Cardiac septum (tissue), 1 donor: ENCODE measurements around the gene CNST. TPM values are rescaled to one million over a fixed set of nuclear protein-coding genes. Genes with fewer than 3 reads are reported as not detected.
"Not testable (repeated sequence)": the region's sequence is repeated elsewhere in the genome, so short reads cannot be mapped to it uniquely, and the experiment has no call there.

ENCODE experiments used
- DNase-seq: peaks from one replicate; pipeline ENCODE4 v3.0.0-alpha.2; 2020; ENCODE audit warnings: low spot score
- intact Hi-C: fragments of 100-400 bp; cut with DNase I; formaldehyde crosslinking; loops from one replicate; pipeline ENCODE4 v1.14.0; 2022
- total RNA-seq: library from RNA; stranded (reverse); fragmentation: NEBNext Ultra II Directional; extraction: Animal tissue kit (Norgen Biotek cat#: 25700); gene quantifications from one replicate; pipeline ENCODE4 v1.2.1, GENCODE V29; 2021
- donor health status: DM: no; HTN: no; CAD: no.

Gene CNST
- total RNA-seq, 1 donor from 2014 or later, result 10.9 TPM

DNA sequence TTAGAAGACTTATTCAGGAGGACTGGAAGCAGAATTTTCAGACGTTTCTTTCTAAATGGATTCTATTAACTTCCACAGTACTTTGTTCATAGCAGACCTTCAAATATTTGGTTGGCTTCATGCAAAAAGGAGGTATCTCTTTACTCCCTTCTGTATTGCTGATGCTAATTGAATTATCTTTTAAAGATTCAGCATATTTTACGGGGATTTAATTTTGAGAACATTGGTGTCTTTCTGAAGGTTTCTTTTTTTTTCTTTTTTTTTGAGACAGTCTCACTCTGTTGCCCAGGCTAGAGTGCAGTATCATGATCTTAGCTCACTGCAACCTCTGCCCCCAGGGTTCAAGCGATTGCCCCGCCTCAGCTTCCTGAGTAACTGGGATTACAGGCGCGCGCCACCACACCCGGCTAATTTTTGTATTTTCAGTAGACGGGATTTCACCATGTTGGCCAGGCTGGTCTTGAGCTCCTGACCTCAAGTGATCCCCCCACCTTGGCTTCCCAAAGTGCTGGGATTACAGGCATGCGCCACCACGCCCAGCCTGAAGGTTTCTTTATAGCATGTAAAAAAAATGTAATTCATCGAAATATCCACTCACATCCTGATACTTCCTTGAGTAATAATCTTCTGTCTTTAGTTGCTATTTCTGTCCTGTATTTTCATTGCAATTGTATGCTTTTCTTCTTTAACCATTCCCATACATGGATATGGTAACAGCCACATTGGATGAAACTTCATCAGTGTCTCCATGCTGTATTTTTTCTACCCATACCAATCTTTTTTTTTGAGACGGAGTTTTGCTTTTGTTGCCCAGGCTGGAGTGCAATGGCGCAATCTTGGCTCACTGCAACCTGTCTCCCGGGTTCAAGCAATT lies 14.5 kb downstream of the CNST start:
- intact Hi-C loops, result no loop called here
- DNase-seq, result no peak

DNA sequence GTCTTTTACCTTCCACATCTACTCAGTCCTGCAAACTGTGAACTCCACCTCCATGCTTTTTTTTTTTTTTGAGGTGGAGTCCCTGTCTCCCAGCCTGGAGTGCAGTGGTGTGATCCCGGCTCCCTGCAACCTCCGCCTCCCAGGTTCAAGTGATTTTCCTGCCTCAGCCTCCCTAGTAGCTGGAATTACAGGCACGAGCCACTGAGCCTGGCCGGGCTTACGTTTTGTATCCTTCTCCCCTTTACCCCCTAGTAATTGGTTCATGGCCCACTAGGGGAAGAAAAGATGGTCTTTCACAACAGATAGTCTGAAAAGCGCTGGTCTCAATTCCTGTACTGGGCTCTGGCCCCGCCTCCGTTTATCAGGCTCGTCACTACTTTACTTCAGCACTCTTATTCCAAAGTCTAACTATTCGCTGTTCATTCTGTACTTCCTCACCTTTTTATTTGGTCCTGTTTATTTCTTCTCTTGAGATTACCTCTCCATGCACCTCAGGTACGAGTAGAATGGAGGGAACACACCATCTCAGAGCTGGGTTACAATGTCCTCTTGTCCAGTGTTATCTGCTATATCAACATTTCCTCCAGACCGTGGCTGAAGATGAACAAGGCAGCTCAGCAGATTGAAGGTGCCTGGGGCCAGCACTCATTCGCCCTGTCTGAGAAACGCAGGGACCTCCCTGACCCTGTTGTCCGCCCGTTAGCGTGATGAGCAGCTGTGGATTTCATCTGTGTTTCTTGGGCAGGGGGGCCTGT lies 16.2 kb downstream of the CNST start:
- no peak for DNase-seq

DNA sequence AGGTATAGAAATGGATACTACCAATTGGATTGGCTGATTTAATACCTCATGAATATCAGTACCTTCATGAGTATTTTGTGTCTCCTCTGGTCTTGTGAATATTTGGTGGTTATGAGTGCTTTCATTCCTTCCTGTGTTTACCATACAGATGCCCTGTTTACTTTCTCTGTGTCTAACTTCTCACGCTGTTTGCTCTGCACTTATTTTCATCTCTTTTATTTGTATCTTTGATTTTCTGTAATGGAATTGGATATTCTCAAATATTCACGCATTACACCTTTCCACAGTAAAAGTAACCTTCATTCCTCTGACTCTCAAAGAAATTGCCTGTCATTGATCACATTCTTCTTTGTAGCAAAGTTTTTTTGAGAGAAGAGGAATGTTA lies 16.8 kb downstream of the CNST start:
- intact Hi-C loops, result no loop called here
- no peak for DNase-seq

More for the DNA sequence above, 16.2 kb downstream of the CNST start:
- intact Hi-C loops, result no loop called here

DNA sequence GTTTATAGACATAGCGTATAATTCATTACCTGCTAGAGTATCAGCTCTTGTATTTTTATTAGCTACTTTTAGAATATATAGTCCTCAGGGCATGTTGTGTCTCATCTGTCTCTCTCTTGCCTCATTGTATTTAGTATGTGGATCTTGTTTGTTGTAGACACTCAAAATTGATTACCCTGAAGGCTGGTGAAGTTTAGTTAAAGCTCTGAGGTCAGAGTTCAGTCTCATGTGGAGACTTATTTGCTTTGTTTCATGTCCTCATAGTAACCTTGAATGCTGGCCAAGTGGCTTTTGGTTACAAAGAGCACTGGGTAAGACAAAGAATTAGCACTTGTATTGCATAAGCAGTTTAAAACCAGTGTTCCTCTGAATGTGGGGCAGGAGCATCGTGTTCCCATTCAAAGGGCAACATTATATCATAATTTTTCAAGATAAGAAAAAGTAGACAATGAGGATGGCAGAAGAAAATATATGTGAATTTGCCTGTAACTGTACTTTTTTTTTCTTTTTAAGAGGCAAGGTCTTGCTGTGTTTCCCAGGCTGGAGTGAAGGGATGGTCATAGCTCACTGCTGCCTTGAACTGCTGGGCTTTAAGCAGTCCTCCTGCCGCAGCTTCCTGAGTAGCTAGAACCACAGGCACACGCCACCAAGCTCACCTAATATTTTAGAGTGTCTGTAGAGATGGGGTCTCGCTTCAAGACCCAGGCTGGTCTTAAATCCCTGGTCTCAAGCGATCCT lies 17.4 kb downstream of the CNST start:
- no peak for DNase-seq
- intact Hi-C loops, result no loop called here

DNA sequence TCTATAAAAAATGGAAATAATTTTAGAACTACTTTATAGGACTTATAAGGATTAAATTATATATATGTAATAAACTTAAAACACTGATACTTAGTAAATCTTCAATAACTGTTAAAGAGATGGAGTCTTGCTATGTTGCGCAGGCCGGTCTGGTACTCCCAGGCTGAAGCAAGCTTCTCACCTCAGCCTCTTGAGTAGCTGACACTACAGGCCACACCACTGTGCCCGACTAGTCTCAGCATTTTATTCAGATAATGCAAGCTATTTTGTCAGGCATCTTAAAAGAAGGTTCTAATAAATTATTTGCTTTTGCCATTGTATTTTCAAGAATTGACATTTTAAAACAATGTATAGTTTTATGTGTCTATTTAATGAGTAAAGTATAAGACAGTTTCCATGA lies 20.8 kb downstream of the CNST start:
- intact Hi-C loops, result no loop called here
- no peak for DNase-seq

DNA sequence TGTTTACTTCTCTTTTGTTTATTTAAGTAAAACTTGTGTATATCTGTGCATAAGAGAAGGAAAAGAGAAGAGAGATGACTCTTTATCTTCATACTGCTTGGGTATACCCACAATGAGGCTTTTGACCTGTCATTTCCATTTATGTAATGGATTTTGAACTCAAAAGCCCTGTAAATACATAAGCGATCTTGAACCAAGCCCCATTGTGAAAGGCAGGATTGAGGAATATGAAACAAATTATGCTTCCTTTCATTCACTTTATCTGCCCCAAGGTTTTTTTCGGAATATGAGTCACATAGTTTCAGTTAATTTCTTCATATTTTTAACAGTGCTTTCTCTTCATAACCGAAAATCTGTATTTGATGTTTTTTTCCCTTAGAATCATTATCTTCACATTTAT lies 21.4 kb downstream of the CNST start:
- no peak for DNase-seq
- intact Hi-C loops, result no loop called here

DNA sequence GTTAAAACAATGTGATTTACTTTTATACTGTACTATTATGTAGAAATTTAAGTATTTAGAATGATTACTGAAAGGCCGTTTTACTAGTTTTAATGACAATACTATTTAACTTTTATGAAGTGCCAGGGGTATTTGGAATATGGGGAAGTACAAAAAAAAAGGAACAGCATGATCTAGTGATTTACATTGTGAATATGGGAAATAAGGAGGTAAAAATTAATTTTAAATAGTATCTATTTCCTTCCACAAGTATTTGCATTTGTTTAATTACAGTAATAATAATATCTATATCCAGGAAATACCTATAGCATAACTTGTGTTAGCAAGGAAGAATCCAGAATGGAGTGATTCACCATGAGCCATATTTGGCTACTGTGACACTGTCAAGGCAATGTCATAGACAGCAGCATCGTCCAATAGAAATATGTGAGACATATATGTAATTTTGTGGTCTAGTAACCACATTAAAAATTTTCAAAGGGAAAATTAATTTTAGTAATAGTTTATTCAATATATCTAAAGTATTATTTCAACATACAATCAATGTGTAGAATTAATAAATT lies 22.0 kb downstream of the CNST start:
- no peak for DNase-seq
- intact Hi-C loops, result no loop called here

DNA sequence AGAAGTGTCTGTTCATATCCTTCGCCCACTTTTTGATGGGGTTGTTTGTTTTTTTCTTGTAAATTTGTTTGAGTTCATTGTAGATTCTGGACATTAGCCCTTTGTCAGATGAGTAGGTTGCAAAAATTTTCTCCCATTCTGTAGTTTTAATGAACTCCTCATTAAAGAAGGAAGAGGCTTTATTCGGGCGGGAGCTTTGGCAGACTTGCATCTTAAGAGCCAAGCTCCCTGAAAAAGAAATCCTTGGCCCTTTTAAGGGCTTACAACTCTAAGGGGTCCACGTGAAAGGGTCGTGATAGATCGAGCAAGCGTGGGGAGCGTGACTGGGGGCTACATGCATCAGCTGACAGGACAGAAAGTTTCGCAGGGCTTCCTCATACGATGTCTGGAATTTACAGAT lies 23.7 kb downstream of the CNST start:
- DNase-seq, intact Hi-C loops: not testable (repeated sequence)

DNA sequence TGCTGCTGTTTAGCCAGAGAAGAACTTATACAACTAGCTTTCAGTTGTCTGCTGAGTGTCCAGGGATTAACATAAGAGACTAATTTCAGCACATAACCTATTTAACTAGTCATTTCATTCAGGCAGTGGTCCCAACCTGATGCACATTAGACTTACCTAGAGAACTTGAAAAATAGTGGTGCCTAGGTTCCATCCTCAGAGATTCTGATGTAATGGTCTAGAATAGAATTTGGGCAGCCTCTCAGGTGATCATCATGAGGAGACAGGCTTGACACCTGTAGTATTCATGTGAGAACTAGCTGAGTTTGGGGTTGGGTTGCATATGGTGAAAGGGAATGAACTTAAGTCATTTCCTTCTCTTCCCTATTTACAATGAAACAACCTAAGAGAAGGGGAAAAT lies 24.8 kb downstream of the CNST start:
- no peak for DNase-seq

DNA sequence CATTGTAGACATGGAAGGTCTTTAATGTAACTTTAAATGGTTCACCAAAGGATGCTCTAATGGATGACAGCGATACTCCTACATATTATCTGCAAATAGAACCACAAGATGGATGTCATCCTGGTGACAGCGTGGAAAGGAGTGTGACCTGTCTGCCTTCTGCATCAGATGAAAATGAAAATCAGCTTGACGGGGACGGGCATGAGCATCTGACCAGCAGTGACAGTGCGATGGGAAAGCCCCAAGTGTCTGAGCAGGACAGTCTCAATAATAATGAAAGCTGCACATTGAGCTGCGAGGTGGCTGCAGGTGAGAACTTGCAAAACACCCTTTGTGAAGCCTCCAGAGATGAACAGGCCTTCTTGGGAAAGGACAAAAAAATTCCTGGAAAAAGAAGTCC lies 25.2 kb downstream of the CNST start:
- intact Hi-C loops, result no loop called here
- no peak for DNase-seq

More for the DNA sequence above, 24.8 kb downstream of the CNST start:
- intact Hi-C loops, result no loop called here

DNA sequence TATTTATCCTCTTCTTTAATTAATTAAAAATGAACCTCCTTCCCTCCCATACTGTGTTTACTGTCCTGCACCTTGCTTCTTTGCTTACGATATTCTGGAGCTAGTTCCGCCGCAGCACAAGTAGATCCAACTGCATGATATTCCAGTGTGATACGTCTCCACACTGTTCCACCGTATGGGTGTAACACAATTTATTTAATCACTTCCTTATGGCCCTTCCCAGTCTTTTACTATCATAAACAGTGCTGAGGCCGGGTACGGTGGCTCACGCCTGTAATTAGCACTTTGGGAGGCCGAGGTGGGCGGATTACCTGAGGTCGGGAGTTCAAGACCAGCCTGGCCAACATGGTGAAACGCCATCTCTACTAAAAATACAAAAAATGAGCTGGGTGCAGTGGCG lies 25.7 kb downstream of the CNST start:
- DNase-seq, result no peak
- intact Hi-C loops, result no loop called here

DNA sequence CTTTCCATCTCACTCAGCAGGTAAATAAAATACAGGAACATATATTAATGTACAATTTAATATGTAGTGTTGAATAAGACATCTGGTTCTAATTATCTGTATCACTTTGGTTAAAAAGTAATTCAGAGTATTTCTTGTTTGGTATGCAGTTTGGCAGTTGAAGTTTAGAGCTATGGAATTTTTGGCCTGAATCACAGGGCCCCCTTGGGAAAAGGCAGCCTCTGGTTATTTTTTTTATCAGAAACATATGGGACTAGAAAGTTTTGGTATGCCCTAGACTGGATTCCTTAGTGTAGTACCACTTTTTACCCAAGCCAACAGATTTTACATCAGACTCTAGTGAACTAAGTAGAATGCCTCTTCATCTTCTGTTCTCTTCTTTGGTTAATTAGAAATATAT lies 26.4 kb downstream of the CNST start:
- intact Hi-C loops, result no loop called here
- no peak for DNase-seq

DNA sequence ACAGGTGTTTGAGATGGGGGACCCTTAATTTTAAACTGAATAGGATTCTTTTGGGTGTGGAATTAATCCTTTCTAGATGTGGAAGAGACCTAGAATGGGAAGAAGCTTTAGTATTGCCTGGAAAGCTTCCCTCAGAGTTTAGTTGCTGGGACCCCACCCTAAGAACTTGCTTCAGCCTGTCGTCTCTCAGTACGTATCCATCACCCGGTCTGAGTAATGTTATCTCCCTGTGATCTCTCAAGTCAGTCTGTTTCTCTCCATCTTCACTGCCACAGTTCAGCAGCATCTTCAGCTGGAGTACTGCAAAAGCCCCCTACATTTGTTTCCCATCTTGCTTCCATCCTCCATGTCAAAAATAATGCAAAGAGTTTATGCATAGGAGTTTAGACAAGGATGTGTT lies 28.9 kb downstream of the CNST start:
- intact Hi-C loops, result no loop called here
- no peak for DNase-seq

DNA sequence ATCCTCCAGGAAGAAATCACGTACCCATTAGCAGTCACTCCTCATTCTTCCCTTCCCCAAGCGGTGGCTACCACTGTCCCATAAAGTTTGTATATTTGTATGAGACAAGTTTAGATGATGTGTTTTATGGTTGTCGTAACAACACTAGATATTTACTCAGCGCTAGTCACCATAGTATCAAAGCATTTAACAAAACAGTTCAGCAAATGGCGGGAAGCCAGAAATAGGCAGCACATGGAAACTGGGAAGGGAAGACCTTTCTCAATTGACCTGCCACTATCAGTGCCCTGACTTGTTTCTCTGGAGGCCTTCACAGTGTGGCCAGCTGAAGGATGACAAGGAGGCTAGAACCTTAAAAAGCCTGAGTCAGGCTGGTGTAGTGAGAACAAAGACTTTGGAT lies 31.1 kb downstream of the CNST start:
- no peak for DNase-seq
- intact Hi-C loops, result no loop called here

DNA sequence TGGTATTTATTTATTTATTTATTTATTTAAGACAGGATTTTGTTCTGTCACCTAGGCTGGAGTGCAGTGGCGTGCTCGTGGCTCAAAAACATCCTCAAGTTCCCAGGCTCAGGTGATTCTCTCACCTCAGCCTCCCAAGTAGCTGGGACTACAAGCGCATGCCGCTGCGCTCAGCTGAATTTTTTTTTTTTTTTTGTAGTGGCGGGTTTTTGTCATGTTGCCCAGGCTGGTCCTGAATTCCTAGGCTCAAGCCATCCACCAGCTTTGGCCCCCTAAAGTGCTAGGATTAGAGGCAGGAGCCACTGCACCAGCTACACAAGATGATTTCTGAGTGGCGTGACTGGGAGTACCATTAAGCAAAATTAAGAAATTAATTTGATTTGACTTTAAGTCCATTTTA lies 31.7 kb downstream of the CNST start:
- no peak for DNase-seq
- intact Hi-C loops, result no loop called here

DNA sequence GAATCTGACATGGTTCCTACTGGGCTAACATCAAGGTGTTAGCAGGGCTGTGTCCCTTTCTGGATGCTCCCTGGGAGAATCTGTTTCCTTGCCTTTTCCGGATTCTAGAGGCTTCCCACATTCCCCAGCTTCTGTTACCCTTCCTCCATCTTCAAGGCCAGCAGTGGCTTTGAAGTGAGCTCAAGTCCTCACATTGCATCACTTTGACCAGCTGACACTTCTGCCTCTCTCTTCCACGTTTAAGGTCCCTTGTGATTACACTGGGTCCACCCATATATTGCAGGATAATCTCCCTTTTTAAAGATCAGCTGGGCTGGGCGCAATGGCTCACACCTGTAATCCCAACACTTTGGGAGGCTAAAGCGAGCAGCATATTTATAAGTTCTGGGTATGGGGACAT lies 33.1 kb downstream of the CNST start:
- intact Hi-C loops, result no loop called here
- no peak for DNase-seq

DNA sequence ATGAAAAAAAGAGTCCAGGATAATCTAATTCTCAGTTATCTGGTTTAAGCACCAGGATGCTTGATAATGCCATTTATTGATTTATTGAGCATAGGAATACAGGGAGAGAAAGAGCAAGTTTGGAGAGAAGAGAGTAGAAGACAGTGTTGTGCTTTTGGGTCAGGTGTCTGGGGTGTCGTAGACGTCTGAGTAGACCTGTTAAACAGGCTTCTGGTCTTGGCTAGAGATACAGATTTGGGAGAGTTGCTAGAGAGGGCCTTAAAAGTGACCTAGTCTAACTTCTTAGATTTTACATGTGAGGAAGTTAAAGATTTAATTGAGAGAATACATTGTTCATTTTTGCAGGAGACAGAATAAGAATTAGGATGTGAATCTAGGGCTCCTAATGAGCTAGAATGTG lies 34.3 kb downstream of the CNST start:
- DNase-seq, result no peak
- intact Hi-C loops, result no loop called here

DNA sequence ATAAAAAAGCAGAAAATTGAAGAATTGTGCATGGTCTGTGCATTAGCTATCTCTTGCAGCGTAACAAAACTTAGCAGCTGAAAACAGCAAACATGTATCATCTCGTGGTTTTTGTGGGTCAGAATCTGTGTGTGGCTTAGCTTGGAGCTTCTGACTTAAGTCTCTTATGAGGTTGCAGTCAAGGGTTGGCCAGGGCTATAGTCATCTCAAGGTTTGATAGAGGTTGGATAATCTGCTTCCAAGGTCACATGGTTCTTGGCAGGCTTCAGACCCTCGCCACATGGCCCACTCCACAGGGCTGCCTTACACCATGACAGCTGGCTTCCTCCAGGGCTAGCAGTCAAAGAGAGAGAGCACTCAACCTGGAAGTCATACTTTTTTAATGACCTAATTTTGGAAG lies 35.9 kb downstream of the CNST start:
- intact Hi-C loops, result no loop called here
- no peak for DNase-seq

DNA sequence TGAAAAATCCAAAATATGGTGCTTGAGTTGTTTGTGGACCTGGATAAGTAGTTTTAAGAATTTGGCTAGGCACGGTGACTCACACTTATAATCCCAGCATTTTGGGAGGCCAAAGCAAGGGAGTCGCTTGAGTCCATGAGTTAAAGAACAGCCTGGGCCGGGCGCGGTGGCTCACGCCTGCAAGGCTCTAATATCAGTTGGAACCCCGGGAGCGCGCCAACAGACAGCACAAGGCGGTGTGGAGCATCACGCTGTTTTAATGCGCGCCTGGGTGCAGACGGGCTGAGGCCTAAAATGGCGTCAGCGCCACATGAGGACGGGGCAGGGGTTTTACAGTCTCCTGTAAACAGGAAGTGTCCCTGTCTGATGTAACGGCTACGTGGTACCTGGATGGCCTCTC lies 39.0 kb downstream of the CNST start:
- intact Hi-C loops, DNase-seq: not testable (repeated sequence)

DNA sequence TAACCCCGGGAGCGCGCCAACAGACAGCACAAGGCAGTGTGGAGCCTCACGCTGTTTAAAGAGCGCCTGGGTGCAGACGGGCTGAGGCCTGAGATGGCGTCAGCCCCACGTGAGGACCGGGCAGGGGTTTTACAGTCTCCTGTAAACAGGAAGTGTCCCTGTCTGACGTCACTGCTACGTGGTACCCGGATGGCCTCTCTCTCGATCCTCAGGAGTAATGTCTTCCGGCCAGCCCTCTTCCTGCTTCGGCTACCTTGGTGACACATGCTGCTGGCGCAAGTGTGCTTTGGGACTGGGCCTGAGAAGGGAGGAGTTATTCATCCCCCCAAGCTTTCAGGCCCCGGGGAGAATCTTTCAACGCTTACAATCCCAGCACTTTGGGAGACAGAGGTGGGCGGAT lies 41.2 kb downstream of the CNST start:
- intact Hi-C loops, result no loop called here
- peak; percentile 80 for DNase-seq
